Osteocyte (in vitro differentiated cells): ENCODE results near the gene NME8. TPM values are rescaled to one million over a fixed set of nuclear protein-coding genes. Genes with fewer than 3 reads are reported as not detected.
A peak's percentile ranks its signal among the peaks of the same experiment; 100 is the strongest.

ENCODE experiments used
- DNase-seq: peaks from one replicate; pipeline ENCODE4 v3.0.0; 2021; ENCODE audit warnings: mixed read lengths; ENCODE audit not compliant: unreplicated experiment; ENCODE audit errors: extremely low spot score
- H3K27ac Mint-ChIP-seq: one replicate; pipeline ENCODE4 v1.8.0; 2021; ENCODE audit warnings: mild to moderate bottlenecking, mixed read lengths; ENCODE audit not compliant: unreplicated experiment
- H3K27me3 Mint-ChIP-seq: one replicate; pipeline ENCODE4 v1.8.0; 2021; ENCODE audit warnings: mixed read lengths; ENCODE audit not compliant: unreplicated experiment
- H3K36me3 Mint-ChIP-seq: one replicate; pipeline ENCODE4 v1.8.0; 2021; ENCODE audit warnings: mixed read lengths; ENCODE audit not compliant: unreplicated experiment
- H3K4me1 Mint-ChIP-seq: one replicate; pipeline ENCODE4 v1.8.0; 2021; ENCODE audit warnings: mixed read lengths; ENCODE audit not compliant: unreplicated experiment
- H3K4me3 Mint-ChIP-seq: one replicate; pipeline ENCODE4 v1.8.0; 2021; ENCODE audit warnings: mild to moderate bottlenecking, moderate library complexity, mixed read lengths; ENCODE audit not compliant: unreplicated experiment
- H3K9me3 Mint-ChIP-seq: one replicate; pipeline ENCODE4 v1.8.0; 2021; ENCODE audit warnings: mixed read lengths; ENCODE audit not compliant: unreplicated experiment
- CTCF ChIP-seq: fragments of 200-600 bp; sonication (generic); IDR thresholded peaks from 2 replicates; pipeline ENCODE4 v1.5.0; 2021; ENCODE audit warnings: antibody characterized with exemption, mild to moderate bottlenecking, moderate library complexity
- total RNA-seq: library from RNA; stranded (reverse); gene quantifications from 2 replicates; pipeline ENCODE4 v1.2.1, GENCODE V29; 2021

NME8 gene
- total RNA-seq, 1 donor from 2014 or later: not detected

DNA sequence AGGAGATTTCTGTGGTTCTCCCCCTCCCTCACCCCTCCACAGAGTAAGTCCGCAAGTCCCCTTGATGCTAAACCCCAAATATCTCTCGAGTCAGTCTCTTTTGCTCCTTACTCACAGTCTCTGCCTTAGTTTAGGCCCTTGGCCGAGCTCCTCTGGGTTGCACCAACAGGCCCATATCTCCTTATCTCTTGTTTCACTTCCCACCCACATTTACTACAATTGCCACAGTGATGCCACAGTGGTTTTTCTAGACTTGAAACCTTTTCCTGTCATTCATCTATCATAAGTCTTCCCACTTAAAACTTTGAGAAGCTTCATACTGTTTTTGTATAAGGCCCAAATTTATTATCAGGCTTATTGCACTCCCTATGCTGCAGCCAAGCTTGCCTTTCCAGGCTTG, 23.4 kb upstream of the NME8 start:
- H3K9me3 Mint-ChIP-seq: no peaks in the 10 kb centered on the region

GRCh38 chr7:37826825-37827224, 21.6 kb upstream of the NME8 start:
- peaks cover 6% of the 10 kb centered on the region for H3K27me3 Mint-ChIP-seq
- no peak for TF ChIP-seq CTCF
- no peaks in the 10 kb centered on the region for H3K9me3 Mint-ChIP-seq
- H3K36me3 Mint-ChIP-seq: no peaks in the 10 kb centered on the region
- H3K4me3 Mint-ChIP-seq: no peak overlapping the region
- no peak overlapping the region for H3K27ac Mint-ChIP-seq
- H3K4me1 Mint-ChIP-seq: no peaks in the 10 kb centered on the region
- DNase-seq: no peak

More for the DNA sequence above, 23.4 kb upstream of the NME8 start:
- no peaks in the 10 kb centered on the region for H3K4me1 Mint-ChIP-seq
- TF ChIP-seq CTCF: no peak
- peaks cover 4% of the 10 kb centered on the region for H3K27me3 Mint-ChIP-seq
- no peak overlapping the region for H3K4me3 Mint-ChIP-seq
- no peak for DNase-seq
- H3K27ac Mint-ChIP-seq: no peak overlapping the region
- H3K36me3 Mint-ChIP-seq: no peaks in the 10 kb centered on the region

GRCh38 chr7:37831244-37831643, 17.2 kb upstream of the NME8 start:
- TF ChIP-seq CTCF: no peak
- Mint-ChIP-seq H3K27me3 (peaks cover 6% of the 10 kb centered on the region), H3K4me3 (no peak overlapping the region), H3K27ac (no peak overlapping the region), H3K4me1 (peaks cover 3% of the 10 kb centered on the region), H3K9me3 (no peaks in the 10 kb centered on the region), H3K36me3 (no peaks in the 10 kb centered on the region)
- DNase-seq: no peak

DNA sequence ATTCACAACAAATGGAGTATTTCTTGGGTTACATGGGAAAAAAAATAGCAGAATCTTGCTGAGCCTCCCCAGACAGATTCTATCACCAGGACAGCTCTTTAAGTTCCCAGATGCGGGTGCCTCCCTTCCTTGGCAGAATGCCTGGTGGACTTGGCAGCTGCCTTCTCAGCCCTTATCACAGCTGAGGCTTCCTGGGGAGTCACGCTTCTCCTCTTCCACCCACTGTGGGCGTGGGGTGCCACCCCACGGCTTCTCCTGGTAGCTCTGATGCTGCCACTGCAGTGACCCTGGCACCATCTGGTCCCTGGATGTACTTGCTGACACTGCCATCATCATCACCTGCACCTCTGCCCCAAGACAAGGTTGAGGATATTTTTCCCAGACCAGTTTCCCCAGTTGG, 16.2 kb upstream of the NME8 start:
- Mint-ChIP-seq H3K27ac (no peak overlapping the region), H3K36me3 (no peaks in the 10 kb centered on the region), H3K27me3 (peaks cover 2% of the 10 kb centered on the region), H3K4me3 (no peak overlapping the region), H3K9me3 (no peaks in the 10 kb centered on the region), H3K4me1 (peaks cover 3% of the 10 kb centered on the region)
- TF ChIP-seq CTCF: no peak
- no peak for DNase-seq

DNA sequence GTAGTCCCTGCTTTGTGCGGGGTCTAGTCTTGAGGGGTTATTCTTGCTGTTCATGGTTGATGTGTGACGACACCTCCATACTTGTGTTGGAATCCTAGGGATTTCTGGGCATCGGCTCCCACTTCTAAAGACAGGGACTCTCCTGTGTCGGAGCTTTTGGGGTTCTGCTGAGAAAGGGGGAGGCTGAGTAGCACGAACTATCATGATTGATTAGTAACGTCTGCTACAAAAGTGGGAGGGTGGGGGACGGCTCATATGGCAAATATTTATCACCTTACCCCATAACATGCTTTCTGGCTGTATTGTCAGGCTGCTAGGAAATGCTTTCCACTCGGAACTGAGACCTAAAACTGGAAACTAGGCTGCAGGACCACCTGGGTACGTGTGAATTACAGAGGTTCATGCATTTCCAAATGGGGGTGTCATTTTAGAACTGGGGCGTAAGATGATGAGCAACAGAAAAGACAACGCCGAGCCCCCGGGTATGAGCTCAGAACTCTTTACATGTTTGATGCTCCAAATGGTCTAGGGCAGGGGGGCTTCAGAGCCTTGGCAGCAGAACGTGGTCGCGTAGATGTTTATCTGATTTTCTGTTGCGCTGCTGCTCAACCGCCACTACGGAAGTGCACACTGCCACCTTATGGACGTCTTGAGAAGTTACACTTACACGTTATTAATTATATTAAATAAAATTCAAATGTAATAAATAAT, 15.1 kb upstream of the NME8 start:
- Mint-ChIP-seq H3K4me3 (peak overlapping the region; percentile 52), H3K27ac (no peak overlapping the region), H3K27me3 (peaks cover 2% of the 10 kb centered on the region), H3K36me3 (no peaks in the 10 kb centered on the region), H3K4me1 (peaks cover 3% of the 10 kb centered on the region), H3K9me3 (no peaks in the 10 kb centered on the region)
- DNase-seq: no peak
- peak; percentile 74 for TF ChIP-seq CTCF
